HEK293 (cell line): ENCODE data around the gene KDM2B.

Experiments used
- CTCF ChIA-PET: fragments of 350-600 bp; formaldehyde crosslinking; extraction: SDS; loops from one replicate; lab custom pipeline; 2021; ENCODE audit warnings: antibody characterized with exemption; lab: Yijun Ruan, JAX
- POLR2A ChIA-PET: fragments of 300-600 bp; formaldehyde crosslinking; extraction: SDS; loops from one replicate; lab custom pipeline; 2020; ENCODE audit warnings: antibody characterized with exemption, inconsistent platforms; lab: Yijun Ruan, JAX
- H3K27ac ChIP-seq: fragments of 200-500 bp; sonication (Bioruptor generic); 2 replicates; pipeline ENCODE4 v1.5.1; 2014; ENCODE audit warnings: low read depth, low read length, control low read depth, inconsistent platforms; ENCODE audit errors: extremely low read depth
- H3K36me3 ChIP-seq, 2 experiments: fragments of 200-500 bp in 1 of 2; sonication (Bioruptor generic) in 1 of 2; 1 replicate in 1 of 2; 2 replicates in 1 of 2; pipeline ENCODE4 v1.5.1; 2014 to 2017; ENCODE audit warnings: inconsistent platforms in 2 of 2, low read length in 2 of 2; ENCODE audit not compliant: control insufficient read depth in 2 of 2, insufficient read depth in 1 of 2
- H3K4me1 ChIP-seq: fragments of 200-500 bp; sonication (Bioruptor generic); 2 replicates; pipeline ENCODE4 v1.5.1; 2014; ENCODE audit warnings: mild to moderate bottlenecking, low read length, inconsistent platforms; ENCODE audit not compliant: control insufficient read depth, insufficient read depth
- H3K4me3 ChIP-seq: 2 replicates; pipeline ENCODE4 v1.5.1; 2011; ENCODE audit warnings: low read depth, mild to moderate bottlenecking, control low read depth, low read length, moderate library complexity
- H3K9me3 ChIP-seq: fragments of 200-500 bp; sonication (Bioruptor generic); 2 replicates; pipeline ENCODE4 v1.5.1; 2014; ENCODE audit warnings: low read depth, low read length, inconsistent platforms; ENCODE audit not compliant: control insufficient read depth, insufficient read depth
- KLF1 ChIP-seq: fragments of 450-650 bp; formaldehyde crosslinking; IDR thresholded peaks from 2 replicates; pipeline ENCODE4 v1.5.1; 2016; ENCODE audit warnings: missing biosample characterization, missing genetic modification characterization
- MZF1 ChIP-seq: fragments of 450-650 bp; formaldehyde crosslinking; IDR thresholded peaks from 2 replicates; pipeline ENCODE4 v1.5.1; 2017; ENCODE audit warnings: missing biosample characterization, missing genetic modification characterization, borderline replicate concordance
- REPIN1 ChIP-seq: fragments of 450-650 bp; formaldehyde crosslinking; IDR thresholded peaks from 2 replicates; pipeline ENCODE4 v1.5.1; 2017; ENCODE audit warnings: missing biosample characterization, missing genetic modification characterization, low read depth
- SCRT2 ChIP-seq: fragments of 450-650 bp; formaldehyde crosslinking; IDR thresholded peaks from 2 replicates; pipeline ENCODE4 v1.5.1; 2016; ENCODE audit warnings: missing biosample characterization, missing genetic modification characterization
- ZBTB21 ChIP-seq: fragments of 450-650 bp; formaldehyde crosslinking; IDR thresholded peaks from 2 replicates; pipeline ENCODE4 v1.5.1; 2017; ENCODE audit warnings: missing biosample characterization, missing genetic modification characterization
- ZBTB7A ChIP-seq: fragments of 450-650 bp; formaldehyde crosslinking; IDR thresholded peaks from 2 replicates; pipeline ENCODE4 v1.5.1; 2016; ENCODE audit warnings: low read depth, missing biosample characterization, missing genetic modification characterization
- ZFP3 ChIP-seq: fragments of 450-650 bp; formaldehyde crosslinking; IDR thresholded peaks from 2 replicates; pipeline ENCODE4 v1.5.1; 2016; ENCODE audit warnings: low read depth, missing biosample characterization, missing genetic modification characterization
- ZNF114 ChIP-seq: fragments of 450-650 bp; formaldehyde crosslinking; IDR thresholded peaks from 2 replicates; pipeline ENCODE4 v1.5.0; 2017; ENCODE audit warnings: missing biosample characterization, missing genetic modification characterization
- ZNF132 ChIP-seq: fragments of 450-650 bp; formaldehyde crosslinking; IDR thresholded peaks from 2 replicates; pipeline ENCODE4 v1.5.1; 2017; ENCODE audit warnings: missing biosample characterization, missing genetic modification characterization, borderline replicate concordance
- ZNF146 ChIP-seq: fragments of 450-650 bp; formaldehyde crosslinking; IDR thresholded peaks from 2 replicates; pipeline ENCODE4 v1.5.1; 2016; ENCODE audit warnings: missing biosample characterization, missing genetic modification characterization
- ZNF2 ChIP-seq: fragments of 450-650 bp; formaldehyde crosslinking; IDR thresholded peaks from 2 replicates; pipeline ENCODE4 v1.5.1; 2016; ENCODE audit warnings: missing biosample characterization, missing genetic modification characterization
- ZNF24 ChIP-seq: fragments of 450-650 bp; formaldehyde crosslinking; IDR thresholded peaks from 2 replicates; pipeline ENCODE4 v1.5.1; 2016; ENCODE audit warnings: missing biosample characterization, missing genetic modification characterization
- ZNF280C ChIP-seq: fragments of 450-650 bp; formaldehyde crosslinking; IDR thresholded peaks from 2 replicates; pipeline ENCODE4 v1.5.1; 2016; ENCODE audit warnings: missing biosample characterization, missing genetic modification characterization
- ZNF302 ChIP-seq: fragments of 450-650 bp; formaldehyde crosslinking; IDR thresholded peaks from 2 replicates; pipeline ENCODE4 v1.5.1; 2016; ENCODE audit warnings: missing biosample characterization, missing genetic modification characterization, low read depth
- ZNF433 ChIP-seq: fragments of 450-650 bp; formaldehyde crosslinking; IDR thresholded peaks from 2 replicates; pipeline ENCODE4 v1.5.1; 2016; ENCODE audit warnings: missing biosample characterization, missing genetic modification characterization, low read depth
- ZNF473 ChIP-seq: fragments of 450-650 bp; formaldehyde crosslinking; IDR thresholded peaks from 2 replicates; pipeline ENCODE4 v1.5.1; 2017; ENCODE audit warnings: missing biosample characterization, missing genetic modification characterization
- ZNF544 ChIP-seq: fragments of 450-650 bp; formaldehyde crosslinking; IDR thresholded peaks from 2 replicates; pipeline ENCODE4 v1.5.0; 2017; ENCODE audit warnings: missing biosample characterization, missing genetic modification characterization
- ZNF555 ChIP-seq: fragments of 450-650 bp; formaldehyde crosslinking; conservative IDR thresholded peaks from 2 replicates; pipeline ENCODE4 v1.5.1; 2017; ENCODE audit warnings: missing biosample characterization, mild to moderate bottlenecking, missing genetic modification characterization, inconsistent platforms
- ZNF560 ChIP-seq: fragments of 450-650 bp; formaldehyde crosslinking; IDR thresholded peaks from 2 replicates; pipeline ENCODE4 v1.5.1; 2017; ENCODE audit warnings: missing biosample characterization, missing genetic modification characterization, borderline replicate concordance
- ZNF580 ChIP-seq: fragments of 450-650 bp; formaldehyde crosslinking; IDR thresholded peaks from 2 replicates; pipeline ENCODE4 v1.5.1; 2016; ENCODE audit warnings: missing biosample characterization, missing genetic modification characterization
- ZSCAN16 ChIP-seq: fragments of 450-650 bp; formaldehyde crosslinking; IDR thresholded peaks from 2 replicates; pipeline ENCODE4 v1.5.1; 2016; ENCODE audit warnings: missing biosample characterization, missing genetic modification characterization
- ZSCAN23 ChIP-seq: fragments of 450-650 bp; formaldehyde crosslinking; IDR thresholded peaks from 2 replicates; pipeline ENCODE4 v1.5.1; 2016; ENCODE audit warnings: missing biosample characterization, missing genetic modification characterization
- TF ChIP-seq, protein P1 (sequence below): fragments of 450-650 bp; formaldehyde crosslinking; IDR thresholded peaks from 2 replicates; pipeline ENCODE4 v1.5.1; 2017; ENCODE audit warnings: missing biosample characterization, missing genetic modification characterization
- TF ChIP-seq, protein P2 (sequence below): fragments of 450-650 bp; formaldehyde crosslinking; IDR thresholded peaks from 2 replicates; pipeline ENCODE4 v1.5.1; 2016; ENCODE audit warnings: missing biosample characterization, missing genetic modification characterization

The KDM2B gene

DNA sequence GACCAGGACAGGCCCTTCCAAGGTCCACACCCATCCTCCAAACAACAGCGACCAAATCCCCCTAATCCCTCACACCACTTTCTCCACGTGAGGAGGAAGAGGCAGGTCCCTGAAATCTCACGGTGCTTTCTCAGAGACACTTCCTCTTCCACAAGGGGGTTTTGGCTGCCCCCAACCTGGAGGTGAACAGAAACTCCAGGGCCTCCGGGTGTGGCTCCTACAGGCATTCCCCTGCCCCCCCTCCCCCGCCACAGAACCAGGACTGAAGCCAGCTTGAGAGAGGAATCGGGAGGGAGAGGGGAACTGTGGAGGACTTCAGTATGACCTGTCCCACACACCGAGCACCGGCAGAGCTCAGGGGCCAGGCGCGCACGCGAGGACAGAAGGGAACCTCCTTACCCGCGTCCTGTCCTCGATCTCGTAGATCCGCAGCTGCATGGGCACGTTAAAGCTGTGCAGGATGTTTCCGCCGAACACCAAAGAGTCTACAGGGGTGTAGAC, 60.2 kb downstream of the KDM2B start:
- TF ChIP-seq ZNF544 (tag by site-specific recombination) (no peak), ZNF280C (tag by site-specific recombination) (no peak), ZNF132 (no peak)
- Histone ChIP-seq H3K36me3 (peaks cover 0 to 27% of the 10 kb centered on the region in 2 experiments; a peak in 2 of 3 replicates), H3K9me3 (no peaks in the 10 kb centered on the region), H3K4me3 (no peak overlapping the region), H3K27ac (no peak overlapping the region), H3K4me1 (no peaks in the 10 kb centered on the region)
- ChIA-PET POLR2A (no interaction called here), CTCF (interaction anchor here (1.3 kb wide), 1 partner anchor 32 kb away, joined by 5 read pairs; no protein-coding TSS in a partner anchor)

DNA sequence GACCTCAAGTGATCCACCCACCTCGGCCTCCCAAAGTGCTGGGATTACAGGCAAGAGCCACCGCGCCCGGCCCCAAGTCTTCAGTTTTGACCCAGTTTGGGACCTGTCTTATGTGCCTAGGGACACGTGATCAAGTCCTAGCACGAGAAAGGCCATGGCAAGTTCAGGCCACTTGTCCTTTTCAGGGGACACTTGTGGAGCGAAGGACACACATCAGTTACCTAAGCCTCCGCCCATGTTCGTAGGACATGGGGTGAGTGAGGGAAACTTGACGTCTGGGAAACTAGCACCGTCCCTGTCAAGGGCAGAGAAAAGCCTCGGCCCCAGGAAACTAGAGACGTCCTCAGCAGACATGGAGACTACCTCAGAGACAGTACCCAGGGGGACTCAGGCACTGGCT, 60.7 kb downstream of the KDM2B start:
- H3K27ac ChIP-seq, result no peak overlapping the region
- no peaks in the 10 kb centered on the region for H3K9me3 ChIP-seq
- TF ChIP-seq ZNF24 (tag by site-specific recombination) (no peak), ZNF302 (tag by site-specific recombination) (no peak)
- TF ChIP-seq, protein P1, sequence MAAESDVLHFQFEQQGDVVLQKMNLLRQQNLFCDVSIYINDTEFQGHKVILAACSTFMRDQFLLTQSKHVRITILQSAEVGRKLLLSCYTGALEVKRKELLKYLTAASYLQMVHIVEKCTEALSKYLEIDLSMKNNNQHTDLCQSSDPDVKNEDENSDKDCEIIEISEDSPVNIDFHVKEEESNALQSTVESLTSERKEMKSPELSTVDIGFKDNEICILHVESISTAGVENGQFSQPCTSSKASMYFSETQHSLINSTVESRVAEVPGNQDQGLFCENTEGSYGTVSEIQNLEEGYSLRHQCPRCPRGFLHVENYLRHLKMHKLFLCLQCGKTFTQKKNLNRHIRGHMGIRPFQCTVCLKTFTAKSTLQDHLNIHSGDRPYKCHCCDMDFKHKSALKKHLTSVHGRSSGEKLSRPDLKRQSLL (tag by site-specific recombination), result no peak
- H3K36me3 ChIP-seq, result peaks cover 0 to 27% of the 10 kb centered on the region in 2 experiments; a peak in 2 of 3 replicates
- no peak overlapping the region for H3K4me3 ChIP-seq
- H3K4me1 ChIP-seq, result no peaks in the 10 kb centered on the region
- POLR2A ChIA-PET, result no interaction called here
- CTCF ChIA-PET, result interaction anchor here (0.8 kb wide), 1 partner anchor 26 kb away, joined by 4 read pairs; no protein-coding TSS in a partner anchor

DNA sequence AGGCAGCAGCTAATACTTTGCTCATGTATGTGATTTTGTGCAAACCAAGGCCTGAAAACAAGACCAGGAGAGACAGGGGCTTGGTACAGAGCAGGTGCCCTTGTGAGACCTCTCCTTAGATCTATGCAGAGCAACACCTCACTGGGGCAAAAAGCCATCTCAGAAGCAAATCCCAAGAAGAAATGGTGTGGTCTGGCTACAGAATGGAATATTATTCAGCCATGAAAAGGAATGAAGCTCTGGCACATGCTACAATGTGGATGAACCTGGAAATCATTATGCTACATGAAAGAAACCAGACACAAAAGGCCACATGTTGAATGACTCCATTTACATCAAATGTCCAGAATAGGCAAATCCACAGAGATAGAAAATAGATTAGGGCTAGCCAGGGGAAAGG, 61.6 kb downstream of the KDM2B start:
- CTCF ChIA-PET, result interaction anchor here (0.8 kb wide), 1 partner anchor 25 kb away, joined by 4 read pairs; no protein-coding TSS in a partner anchor
- no peaks in the 10 kb centered on the region for H3K9me3 ChIP-seq
- H3K4me1 ChIP-seq, result no peaks in the 10 kb centered on the region
- H3K27ac ChIP-seq, result no peak overlapping the region
- TF ChIP-seq ZNF433 (tag by site-specific recombination) (no peak), ZNF146 (tag by site-specific recombination) (peak; percentile 99), SCRT2 (tag by site-specific recombination) (0 out of 2 replicates have a peak, but pooled peaks have one; percentile 10), ZNF580 (tag by site-specific recombination) (peak; percentile 23; the same call in 1 of the 2 replicates)
- H3K36me3 ChIP-seq, result peaks cover 0 to 25% of the 10 kb centered on the region in 2 experiments; a peak in 2 of 3 replicates
- no peak overlapping the region for H3K4me3 ChIP-seq
- POLR2A ChIA-PET, result no interaction called here

GRCh38 chr12:121518656-121519055, 62.2 kb downstream of the KDM2B start:
- no peak overlapping the region for H3K4me3 ChIP-seq
- peaks cover 0 to 23% of the 10 kb centered on the region in 2 experiments; a peak in 2 of 3 replicates for H3K36me3 ChIP-seq
- H3K9me3 ChIP-seq, result no peaks in the 10 kb centered on the region
- H3K27ac ChIP-seq, result no peak overlapping the region
- H3K4me1 ChIP-seq, result no peaks in the 10 kb centered on the region
- CTCF ChIA-PET, result no interaction called here
- POLR2A ChIA-PET, result no interaction called here
- TF ChIP-seq ZBTB7A (tag by site-specific recombination), result no peak
- no peak for TF ChIP-seq ZNF473 (tag by site-specific recombination)
- TF ChIP-seq ZBTB21 (tag by site-specific recombination), result no peak
- no peak for TF ChIP-seq ZFP3 (tag by site-specific recombination)
- TF ChIP-seq REPIN1 (tag by site-specific recombination), result no peak
- TF ChIP-seq ZNF555, result no peak
- TF ChIP-seq MZF1 (tag by site-specific recombination), result no peak
- TF ChIP-seq ZNF2, result no peak
- TF ChIP-seq ZSCAN16 (tag by site-specific recombination), result no peak
- TF ChIP-seq ZSCAN23 (tag by site-specific recombination), result no peak
- TF ChIP-seq, protein P2, sequence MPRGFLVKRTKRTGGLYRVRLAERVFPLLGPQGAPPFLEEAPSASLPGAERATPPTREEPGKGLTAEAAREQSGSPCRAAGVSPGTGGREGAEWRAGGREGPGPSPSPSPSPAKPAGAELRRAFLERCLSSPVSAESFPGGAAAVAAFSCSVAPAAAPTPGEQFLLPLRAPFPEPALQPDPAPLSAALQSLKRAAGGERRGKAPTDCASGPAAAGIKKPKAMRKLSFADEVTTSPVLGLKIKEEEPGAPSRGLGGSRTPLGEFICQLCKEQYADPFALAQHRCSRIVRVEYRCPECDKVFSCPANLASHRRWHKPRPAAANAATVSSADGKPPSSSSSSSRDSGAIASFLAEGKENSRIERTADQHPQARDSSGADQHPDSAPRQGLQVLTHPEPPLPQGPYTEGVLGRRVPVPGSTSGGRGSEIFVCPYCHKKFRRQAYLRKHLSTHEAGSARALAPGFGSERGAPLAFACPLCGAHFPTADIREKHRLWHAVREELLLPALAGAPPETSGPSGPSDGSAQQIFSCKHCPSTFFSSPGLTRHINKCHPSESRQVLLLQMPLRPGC, result no peak
- no peak for TF ChIP-seq ZNF114 (tag by site-specific recombination)
- no peak for TF ChIP-seq ZNF560 (tag by site-specific recombination)
- no peak for TF ChIP-seq KLF1 (tag by site-specific recombination)
